Fibroblast of pulmonary artery (primary cell): Measurements from ENCODE around the gene FRMPD2.

Source experiments
- DNase-seq: peaks from one replicate; pipeline ENCODE4 v3.0.0-alpha.2; 2010; ENCODE audit warnings: low read depth
- H3K4me3 ChIP-seq: replicated peaks from 2 replicates; pipeline ENCODE4 v1.5.1; 2011; ENCODE audit warnings: low read depth, mild to moderate bottlenecking, control low read depth, low read length, moderate library complexity
- TF ChIP-seq, protein P1 (sequence below): IDR thresholded peaks from 2 replicates; pipeline ENCODE4 v1.5.1; 2011; ENCODE audit warnings: mild to moderate bottlenecking, control low read depth, low read length, inconsistent platforms; ENCODE audit errors: missing control alignments

The FRMPD2 gene

GRCh38 chr10:48306870-48307710, 32.6 kb upstream of the FRMPD2 start:
- peak overlapping the region; percentile 78 for H3K4me3 ChIP-seq
- DNase-seq, result peak; percentile 43
- TF ChIP-seq, protein P1, sequence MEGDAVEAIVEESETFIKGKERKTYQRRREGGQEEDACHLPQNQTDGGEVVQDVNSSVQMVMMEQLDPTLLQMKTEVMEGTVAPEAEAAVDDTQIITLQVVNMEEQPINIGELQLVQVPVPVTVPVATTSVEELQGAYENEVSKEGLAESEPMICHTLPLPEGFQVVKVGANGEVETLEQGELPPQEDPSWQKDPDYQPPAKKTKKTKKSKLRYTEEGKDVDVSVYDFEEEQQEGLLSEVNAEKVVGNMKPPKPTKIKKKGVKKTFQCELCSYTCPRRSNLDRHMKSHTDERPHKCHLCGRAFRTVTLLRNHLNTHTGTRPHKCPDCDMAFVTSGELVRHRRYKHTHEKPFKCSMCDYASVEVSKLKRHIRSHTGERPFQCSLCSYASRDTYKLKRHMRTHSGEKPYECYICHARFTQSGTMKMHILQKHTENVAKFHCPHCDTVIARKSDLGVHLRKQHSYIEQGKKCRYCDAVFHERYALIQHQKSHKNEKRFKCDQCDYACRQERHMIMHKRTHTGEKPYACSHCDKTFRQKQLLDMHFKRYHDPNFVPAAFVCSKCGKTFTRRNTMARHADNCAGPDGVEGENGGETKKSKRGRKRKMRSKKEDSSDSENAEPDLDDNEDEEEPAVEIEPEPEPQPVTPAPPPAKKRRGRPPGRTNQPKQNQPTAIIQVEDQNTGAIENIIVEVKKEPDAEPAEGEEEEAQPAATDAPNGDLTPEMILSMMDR, result no peak

DNA sequence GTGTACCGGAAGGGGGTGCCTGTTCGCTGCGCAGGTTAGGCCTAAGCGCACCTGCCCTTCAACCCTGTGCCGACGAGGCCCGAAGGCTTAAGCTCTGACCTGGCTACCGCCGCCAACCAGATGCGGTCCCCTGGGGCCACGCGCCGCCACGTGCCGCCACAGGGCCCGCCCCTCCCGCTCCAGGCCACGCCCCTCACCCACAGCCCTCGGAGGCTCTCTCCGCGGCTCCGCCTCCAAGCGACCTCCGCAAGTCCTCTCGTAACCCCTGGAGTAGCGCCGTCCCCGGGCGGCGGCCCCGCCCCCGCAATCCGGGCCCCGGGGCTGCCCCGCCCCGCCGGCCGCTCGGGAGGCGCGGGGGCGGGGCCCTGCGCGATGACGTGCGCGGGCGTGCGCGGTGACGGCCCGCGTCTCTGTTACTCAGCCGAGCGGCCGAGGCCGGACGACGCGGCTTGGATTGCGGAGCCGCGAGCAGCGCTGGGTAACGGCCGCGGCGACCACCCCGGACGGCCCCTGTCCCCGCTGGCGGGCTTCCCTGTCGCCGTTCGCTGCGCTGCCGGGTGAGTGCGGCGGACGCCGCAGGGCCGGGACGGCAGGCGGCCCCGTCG, 31.9 kb upstream of the FRMPD2 start, which contains the start of gene MAPK8:
MAPK8 (plus strand) TSS at position 413 of the 605 bp plus-strand sequence. CDS start 94,984 bp downstream, outside the sequence.
- peak within 1 kb of the TSS; percentile 78 for H3K4me3 ChIP-seq

GRCh38 chr10:48305905-48306264, 31.4 kb upstream of the FRMPD2 start:
- H3K4me3 ChIP-seq, result peak overlapping the region; percentile 78

More for the DNA sequence above, 31.9 kb upstream of the FRMPD2 start, which contains the start of gene MAPK8:
- peak; percentile 90 for DNase-seq
- TF ChIP-seq, protein P1, result no peak

GRCh38 chr10:48302515-48303476, 28.3 kb upstream of the FRMPD2 start:
- no peak for DNase-seq
- H3K4me3 ChIP-seq, result no peak overlapping the region
- TF ChIP-seq, protein P1, result no peak

More at GRCh38 chr10:48305905-48306264, 31.4 kb upstream of the FRMPD2 start:
- TF ChIP-seq, protein P1, result no peak
- no peak for DNase-seq

GRCh38 chr10:48300556-48300955, 26.1 kb upstream of the FRMPD2 start:
- no peak for DNase-seq
- H3K4me3 ChIP-seq, result no peak overlapping the region
- TF ChIP-seq, protein P1, result no peak

- no peak overlapping the region for H3K4me3 ChIP-seq
- TF ChIP-seq, protein P1, result no peak
- DNase-seq, result no peak
These were observed 25.2 kb upstream of the FRMPD2 start for GRCh38 chr10:48299692-48300091.
